Stimulated activated CD8-positive, alpha-beta memory T cell treated with anti-CD3 and anti-CD28 coated beads, Interleukin-4, amount 100 ng/mL, for 48 hours (primary cell): ENCODE data around the gene LEFTY1.
"Not testable (repeated sequence)": the region's sequence is repeated elsewhere in the genome, so short reads cannot be mapped to it uniquely, and the experiment has no call there.

Source experiments
- DNase-seq: peaks from one replicate; pipeline ENCODE4 v3.0.0-alpha.2; 2020

LEFTY1 gene

GRCh38 chr1:225888898-225889601, at the start of gene LEFTY1:
LEFTY1 (minus strand) TSS chr1:225889146; CDS start chr1:225889066, 80 bp downstream.
- no peak for DNase-seq

- no peak for DNase-seq
Observed at GRCh38 chr1:225937048-225937968, 48.4 kb upstream of the LEFTY1 start.

- no peak for DNase-seq
Observed at GRCh38 chr1:225936523-225936922, 47.6 kb upstream of the LEFTY1 start.

GRCh38 chr1:225936086-225936485, 47.1 kb upstream of the LEFTY1 start:
- DNase-seq: not testable (repeated sequence)

GRCh38 chr1:225934711-225935110, 45.8 kb upstream of the LEFTY1 start:
- no peak for DNase-seq

GRCh38 chr1:225933072-225933471, 44.1 kb upstream of the LEFTY1 start:
- no peak for DNase-seq

GRCh38 chr1:225931270-225932136, 42.6 kb upstream of the LEFTY1 start:
- DNase-seq: no peak

- no peak for DNase-seq
Observed at GRCh38 chr1:225930566-225930965, 41.6 kb upstream of the LEFTY1 start.

- DNase-seq: not testable (repeated sequence)
Observed at GRCh38 chr1:225929462-225929861, 40.5 kb upstream of the LEFTY1 start.

GRCh38 chr1:225928186-225929175, 39.5 kb upstream of the LEFTY1 start:
- no peak for DNase-seq

GRCh38 chr1:225926551-225927113, 37.7 kb upstream of the LEFTY1 start:
- no peak for DNase-seq

GRCh38 chr1:225923692-225924555, 35.0 kb upstream of the LEFTY1 start, which contains the start of gene PYCR2:
PYCR2 (minus strand) TSS chr1:225924250; CDS start chr1:225924110, 140 bp downstream.
- DNase-seq: peak; percentile 93

- DNase-seq: no peak
Observed at GRCh38 chr1:225923381-225923691, 34.4 kb upstream of the LEFTY1 start.

- no peak for DNase-seq
Observed at GRCh38 chr1:225921734-225922709, 33.1 kb upstream of the LEFTY1 start.

- DNase-seq: no peak
Observed at GRCh38 chr1:225919906-225920305, 31.0 kb upstream of the LEFTY1 start.

GRCh38 chr1:225918280-225918679, 29.3 kb upstream of the LEFTY1 start:
- no peak for DNase-seq

- no peak for DNase-seq
Observed at GRCh38 chr1:225917536-225917935, 28.6 kb upstream of the LEFTY1 start.

GRCh38 chr1:225917101-225917500, 28.2 kb upstream of the LEFTY1 start:
- no peak for DNase-seq

- DNase-seq: no peak
Observed at GRCh38 chr1:225915538-225915991, 26.6 kb upstream of the LEFTY1 start.
